Naive B cell (primary cell): ENCODE data around the gene AKR1C2. TPM values are rescaled to one million over a fixed set of nuclear protein-coding genes. Genes with fewer than 3 reads are reported as not detected.
"Not testable (repeated sequence)": the region's sequence is repeated elsewhere in the genome, so short reads cannot be mapped to it uniquely, and the experiment has no call there.

Experiments used
- ATAC-seq, 2 donors: fragments of 150-1000 bp; cut with Tn5 transposase; 2 replicates each; pipeline ENCODE4 v1.10.0; 2021; ENCODE audit warnings: low read depth in 2 of 2, mild to moderate bottlenecking in 2 of 2, moderate library complexity in 2 of 2
- DNase-seq: peaks from one replicate; pipeline ENCODE4 v3.0.0; 2022
- H3K27ac Mint-ChIP-seq, 6 donors: one replicate each; pipeline ENCODE4 v1.8.0; 2020 to 2022; ENCODE audit warnings: mild to moderate bottlenecking in 6 of 6, mixed read lengths in 6 of 6, moderate library complexity in 5 of 6, inconsistent platforms in 2 of 6
- H3K27me3 Mint-ChIP-seq, 3 donors: one replicate each; pipeline ENCODE4 v1.8.0; 2021 to 2022; ENCODE audit warnings: mixed read lengths in 3 of 3, mild to moderate bottlenecking in 1 of 3
- H3K36me3 Mint-ChIP-seq, 2 donors: one replicate each; pipeline ENCODE4 v1.8.0; 2020 to 2022; ENCODE audit warnings: mixed read lengths in 2 of 2, inconsistent platforms in 1 of 2, mild to moderate bottlenecking in 1 of 2
- H3K4me1 Mint-ChIP-seq, 3 donors: one replicate each; pipeline ENCODE4 v1.8.0; 2020 to 2022; ENCODE audit warnings: mixed read lengths in 3 of 3, inconsistent platforms in 1 of 3, mild to moderate bottlenecking in 1 of 3, moderate library complexity in 1 of 3
- H3K4me3 Mint-ChIP-seq, 8 donors: one replicate each; pipeline ENCODE4 v1.8.0; 2020 to 2022; ENCODE audit warnings: mild to moderate bottlenecking in 8 of 8, mixed read lengths in 8 of 8, moderate library complexity in 8 of 8, inconsistent platforms in 2 of 8
- H3K9me3 Mint-ChIP-seq, 7 donors: one replicate each; pipeline ENCODE4 v1.8.0; 2020 to 2022; ENCODE audit warnings: mixed read lengths in 7 of 7, mild to moderate bottlenecking in 5 of 7, inconsistent platforms in 2 of 7, moderate library complexity in 1 of 7
- polyA plus RNA-seq, 6 donors: library from polyadenylated mRNA; unstranded; fragments of 300-500 nt; fragmentation: Illumina TruSeq; gene quantifications; one replicate each; pipeline ENCODE4 v1.2.3, GENCODE V29; 2021; ENCODE audit warnings: low read depth in 6 of 6

AKR1C2 gene
- polyA plus RNA-seq, 6 donors from 2014 or later: not detected

- Mint-ChIP-seq H3K36me3 (peaks cover 11 to 12% of the 10 kb centered on the region in 2 donors), H3K4me1 (no peaks in the 10 kb centered on the region), H3K27me3 (peaks cover 0 to 8% (median 5%) of the 10 kb centered on the region in 3 donors), H3K27ac (no peak overlapping the region), H3K4me3 (no peak overlapping the region), H3K9me3 (peaks cover 10 to 30% (median 15%) of the 10 kb centered on the region in 7 donors)
- ATAC-seq (no peak), DNase-seq (no peak)
These were observed 34.4 kb upstream of the AKR1C2 start for GRCh38 chr10:5038101-5038500.

- no peak overlapping the region for H3K4me3 Mint-ChIP-seq
- ATAC-seq (no peak), DNase-seq (no peak)
- H3K36me3 Mint-ChIP-seq: peaks cover 12 to 15% of the 10 kb centered on the region in 2 donors
- no peaks in the 10 kb centered on the region for H3K4me1 Mint-ChIP-seq
- peaks cover 12 to 35% (median 18%) of the 10 kb centered on the region in 7 donors for H3K9me3 Mint-ChIP-seq
- H3K27me3 Mint-ChIP-seq: peaks cover 0 to 8% (median 5%) of the 10 kb centered on the region in 3 donors
- H3K27ac Mint-ChIP-seq: no peak overlapping the region
These were observed 32.9 kb upstream of the AKR1C2 start for GRCh38 chr10:5036511-5036910.

- ATAC-seq: no peak
- no peak for DNase-seq
- Mint-ChIP-seq H3K9me3 (peaks cover 15 to 47% (median 28%) of the 10 kb centered on the region in 7 donors), H3K4me1 (no peaks in the 10 kb centered on the region), H3K27me3 (peaks cover 0 to 8% (median 5%) of the 10 kb centered on the region in 3 donors), H3K4me3 (no peak overlapping the region), H3K27ac (no peak overlapping the region), H3K36me3 (peaks cover 12 to 18% of the 10 kb centered on the region in 2 donors)
These were observed 31.7 kb upstream of the AKR1C2 start for GRCh38 chr10:5035356-5035755.

GRCh38 chr10:5034588-5034987, 30.9 kb upstream of the AKR1C2 start:
- DNase-seq (no peak), ATAC-seq (no peak)
- H3K4me1 Mint-ChIP-seq: no peaks in the 10 kb centered on the region
- H3K9me3 Mint-ChIP-seq: peaks cover 19 to 54% (median 36%) of the 10 kb centered on the region in 7 donors
- H3K4me3 Mint-ChIP-seq: no peak overlapping the region
- no peak overlapping the region for H3K27ac Mint-ChIP-seq
- H3K27me3 Mint-ChIP-seq: peaks cover 0 to 8% (median 5%) of the 10 kb centered on the region in 3 donors
- H3K36me3 Mint-ChIP-seq: peaks cover 12 to 18% of the 10 kb centered on the region in 2 donors

- H3K4me1 Mint-ChIP-seq: no peaks in the 10 kb centered on the region
- no peak overlapping the region for H3K4me3 Mint-ChIP-seq
- H3K27ac Mint-ChIP-seq: no peak overlapping the region
- DNase-seq (no peak), ATAC-seq (no peak)
- peaks cover 19 to 57% (median 44%) of the 10 kb centered on the region in 7 donors for H3K9me3 Mint-ChIP-seq
- H3K36me3 Mint-ChIP-seq: peaks cover 12 to 18% of the 10 kb centered on the region in 2 donors
- peaks cover 0 to 8% (median 5%) of the 10 kb centered on the region in 3 donors for H3K27me3 Mint-ChIP-seq
These were observed 29.6 kb upstream of the AKR1C2 start for GRCh38 chr10:5033061-5033778.

GRCh38 chr10:5032444-5032843, 28.8 kb upstream of the AKR1C2 start:
- not testable (repeated sequence) for H3K27ac Mint-ChIP-seq, H3K27me3 Mint-ChIP-seq, H3K4me1 Mint-ChIP-seq, ATAC-seq, H3K4me3 Mint-ChIP-seq, DNase-seq
- H3K9me3 Mint-ChIP-seq: peaks cover 19 to 59% (median 44%) of the 10 kb centered on the region in 7 donors
- peaks cover 12 to 18% of the 10 kb centered on the region in 2 donors for H3K36me3 Mint-ChIP-seq

- not testable (repeated sequence) for DNase-seq, H3K4me1 Mint-ChIP-seq, H3K27me3 Mint-ChIP-seq, H3K4me3 Mint-ChIP-seq, H3K27ac Mint-ChIP-seq, ATAC-seq
- Mint-ChIP-seq H3K9me3 (peaks cover 19 to 62% (median 44%) of the 10 kb centered on the region in 7 donors), H3K36me3 (peaks cover 12 to 18% of the 10 kb centered on the region in 2 donors)
These were observed 27.9 kb upstream of the AKR1C2 start for GRCh38 chr10:5031588-5031987.

- Mint-ChIP-seq H3K27me3 (peaks cover 0 to 8% (median 0%) of the 10 kb centered on the region in 3 donors), H3K4me1 (peaks cover 1 to 2% (median 1%) of the 10 kb centered on the region in 3 donors), H3K27ac (no peak overlapping the region), H3K4me3 (no peak overlapping the region), H3K9me3 (peaks cover 19 to 64% (median 40%) of the 10 kb centered on the region in 7 donors), H3K36me3 (peaks cover 12 to 18% of the 10 kb centered on the region in 2 donors)
- no peak for DNase-seq
- no peak for ATAC-seq
These were observed 27.3 kb upstream of the AKR1C2 start for GRCh38 chr10:5030989-5031388.

GRCh38 chr10:5025461-5025881, 21.8 kb upstream of the AKR1C2 start:
- not testable (repeated sequence) for DNase-seq, H3K27me3 Mint-ChIP-seq, H3K36me3 Mint-ChIP-seq, ATAC-seq
- Mint-ChIP-seq H3K27ac (peak overlapping the region in 1 of 6 donors; percentile 7), H3K9me3 (peaks cover 0 to 23% (median 17%) of the 10 kb centered on the region in 7 donors), H3K4me1 (peaks cover 11 to 15% (median 14%) of the 10 kb centered on the region in 3 donors), H3K4me3 (peak overlapping the region in 2 of 8 donors; percentile 4 to 61)

- H3K27me3 Mint-ChIP-seq: no peaks in the 10 kb centered on the region
- ATAC-seq: no peak
These were observed 19.6 kb upstream of the AKR1C2 start for GRCh38 chr10:5023177-5023805.

GRCh38 chr10:5021624-5022290, 18.1 kb upstream of the AKR1C2 start:
- H3K27me3 Mint-ChIP-seq, DNase-seq, H3K4me3 Mint-ChIP-seq, H3K9me3 Mint-ChIP-seq, H3K27ac Mint-ChIP-seq, ATAC-seq, H3K36me3 Mint-ChIP-seq: not testable (repeated sequence)
- H3K4me1 Mint-ChIP-seq: peaks cover 11 to 15% (median 14%) of the 10 kb centered on the region in 3 donors

More at GRCh38 chr10:5023177-5023805, 19.6 kb upstream of the AKR1C2 start:
- Mint-ChIP-seq H3K9me3 (peaks cover 0 to 12% (median 4%) of the 10 kb centered on the region in 7 donors), H3K36me3 (no peaks in the 10 kb centered on the region), H3K4me1 (peaks cover 11 to 15% (median 14%) of the 10 kb centered on the region in 3 donors), H3K27ac (no peak overlapping the region), H3K4me3 (no peak overlapping the region)
- DNase-seq: no peak

GRCh38 chr10:5019770-5020612, 16.3 kb upstream of the AKR1C2 start:
- not testable (repeated sequence) for H3K4me1 Mint-ChIP-seq, H3K27me3 Mint-ChIP-seq, ATAC-seq, H3K36me3 Mint-ChIP-seq, H3K9me3 Mint-ChIP-seq, H3K4me3 Mint-ChIP-seq, H3K27ac Mint-ChIP-seq, DNase-seq
